Adrenal gland (tissue), 5 donors: ENCODE data around the gene PTCRA.

ENCODE experiments used
- POLR2A ChIP-seq, 2 donors: fragments of 450-650 bp; IDR thresholded peaks; one replicate each; pipeline ENCODE4 v1.6.1; 2017; ENCODE audit warnings: antibody characterized with exemption in 2 of 2, mild to moderate bottlenecking in 2 of 2, moderate library complexity in 1 of 2
- TF ChIP-seq, protein P1 (sequence below), 6 experiments: fragments of 450-650 bp in 4 of 6; fragments of 200-600 bp in 2 of 6; sonication (generic) in 1 of 6; IDR thresholded peaks; 1 replicate in 5 of 6; 2 replicates in 1 of 6; pipeline versions ENCODE4 v1.5.1 to v1.8.0; 2016 to 2021; ENCODE audit warnings: antibody characterized with exemption in 6 of 6, mild to moderate bottlenecking in 2 of 6, moderate library complexity in 1 of 6
- donor health status: DM: no; HTN: no; CAD: no.

DNA sequence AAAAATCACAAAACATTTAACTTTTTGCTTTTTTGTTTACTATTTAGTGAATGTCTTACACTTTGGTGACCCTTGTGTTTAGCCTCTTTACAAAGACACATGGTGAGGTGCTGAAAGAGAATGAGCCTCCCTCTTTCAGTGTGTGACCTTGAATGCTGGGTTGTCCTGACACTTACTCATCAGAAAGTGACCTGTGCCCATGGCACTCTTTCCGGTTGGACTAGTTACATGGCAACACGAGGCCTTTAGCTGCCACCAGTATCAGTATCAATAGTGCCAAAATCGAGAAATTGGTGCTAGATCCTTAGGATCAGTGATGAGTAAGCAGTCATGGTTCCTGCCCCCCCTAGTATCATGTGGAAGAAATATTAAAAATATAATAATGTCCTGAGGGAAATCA lies 38.2 kb upstream of the PTCRA start:
- TF ChIP-seq, protein P1, sequence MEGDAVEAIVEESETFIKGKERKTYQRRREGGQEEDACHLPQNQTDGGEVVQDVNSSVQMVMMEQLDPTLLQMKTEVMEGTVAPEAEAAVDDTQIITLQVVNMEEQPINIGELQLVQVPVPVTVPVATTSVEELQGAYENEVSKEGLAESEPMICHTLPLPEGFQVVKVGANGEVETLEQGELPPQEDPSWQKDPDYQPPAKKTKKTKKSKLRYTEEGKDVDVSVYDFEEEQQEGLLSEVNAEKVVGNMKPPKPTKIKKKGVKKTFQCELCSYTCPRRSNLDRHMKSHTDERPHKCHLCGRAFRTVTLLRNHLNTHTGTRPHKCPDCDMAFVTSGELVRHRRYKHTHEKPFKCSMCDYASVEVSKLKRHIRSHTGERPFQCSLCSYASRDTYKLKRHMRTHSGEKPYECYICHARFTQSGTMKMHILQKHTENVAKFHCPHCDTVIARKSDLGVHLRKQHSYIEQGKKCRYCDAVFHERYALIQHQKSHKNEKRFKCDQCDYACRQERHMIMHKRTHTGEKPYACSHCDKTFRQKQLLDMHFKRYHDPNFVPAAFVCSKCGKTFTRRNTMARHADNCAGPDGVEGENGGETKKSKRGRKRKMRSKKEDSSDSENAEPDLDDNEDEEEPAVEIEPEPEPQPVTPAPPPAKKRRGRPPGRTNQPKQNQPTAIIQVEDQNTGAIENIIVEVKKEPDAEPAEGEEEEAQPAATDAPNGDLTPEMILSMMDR (IDR thresholded peaks at IDR 0.05): no peak
- TF ChIP-seq POLR2A (IDR thresholded peaks at IDR 0.05): no peak
